ENCODE measurements around the gene SLC46A3.

GRCh38 chr13:28704282-28704681, 14.5 kb downstream of the SLC46A3 start:
- TF ChIP-seq, protein P1, sequence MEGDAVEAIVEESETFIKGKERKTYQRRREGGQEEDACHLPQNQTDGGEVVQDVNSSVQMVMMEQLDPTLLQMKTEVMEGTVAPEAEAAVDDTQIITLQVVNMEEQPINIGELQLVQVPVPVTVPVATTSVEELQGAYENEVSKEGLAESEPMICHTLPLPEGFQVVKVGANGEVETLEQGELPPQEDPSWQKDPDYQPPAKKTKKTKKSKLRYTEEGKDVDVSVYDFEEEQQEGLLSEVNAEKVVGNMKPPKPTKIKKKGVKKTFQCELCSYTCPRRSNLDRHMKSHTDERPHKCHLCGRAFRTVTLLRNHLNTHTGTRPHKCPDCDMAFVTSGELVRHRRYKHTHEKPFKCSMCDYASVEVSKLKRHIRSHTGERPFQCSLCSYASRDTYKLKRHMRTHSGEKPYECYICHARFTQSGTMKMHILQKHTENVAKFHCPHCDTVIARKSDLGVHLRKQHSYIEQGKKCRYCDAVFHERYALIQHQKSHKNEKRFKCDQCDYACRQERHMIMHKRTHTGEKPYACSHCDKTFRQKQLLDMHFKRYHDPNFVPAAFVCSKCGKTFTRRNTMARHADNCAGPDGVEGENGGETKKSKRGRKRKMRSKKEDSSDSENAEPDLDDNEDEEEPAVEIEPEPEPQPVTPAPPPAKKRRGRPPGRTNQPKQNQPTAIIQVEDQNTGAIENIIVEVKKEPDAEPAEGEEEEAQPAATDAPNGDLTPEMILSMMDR (IDR thresholded peaks at IDR 0.05; ENCODE audit: insufficient read depth, low read length) = no peak
- TF ChIP-seq POLR2AphosphoS5 (IDR thresholded peaks at IDR 0.05; ENCODE audit: low read depth) (no peak), GABPA (IDR thresholded peaks at IDR 0.05; ENCODE audit: low read depth) (no peak)

Measured in HL-60 (cell line).